Chondrocyte (in vitro differentiated cells): ENCODE measurements around the gene NPAS3. TPM values are rescaled to one million over a fixed set of nuclear protein-coding genes. Genes with fewer than 3 reads are reported as not detected.

Source experiments
- DNase-seq: peaks from one replicate; pipeline ENCODE4 v3.0.0; 2021; ENCODE audit warnings: mixed read lengths, low spot score
- H3K27ac Mint-ChIP-seq: one replicate; pipeline ENCODE4 v1.8.0; 2021; ENCODE audit warnings: mild to moderate bottlenecking, moderate library complexity, mixed read lengths; ENCODE audit not compliant: unreplicated experiment
- H3K27me3 Mint-ChIP-seq: 2 replicates; pipeline ENCODE4 v1.8.0; 2021; ENCODE audit warnings: low read depth, mixed read lengths
- H3K36me3 Mint-ChIP-seq: 2 replicates; pipeline ENCODE4 v1.8.0; 2021; ENCODE audit warnings: low read depth, mixed read lengths
- H3K4me1 Mint-ChIP-seq: 2 replicates; pipeline ENCODE4 v1.8.0; 2021; ENCODE audit warnings: low read depth, mild to moderate bottlenecking, mixed read lengths
- H3K4me3 Mint-ChIP-seq: one replicate; pipeline ENCODE4 v1.8.0; 2021; ENCODE audit warnings: mild to moderate bottlenecking, moderate library complexity, mixed read lengths; ENCODE audit not compliant: unreplicated experiment
- H3K9me3 Mint-ChIP-seq: 2 replicates; pipeline ENCODE4 v1.8.0; 2021; ENCODE audit warnings: low read depth, mixed read lengths
- CTCF ChIP-seq: fragments of 200-600 bp; sonication (generic); IDR thresholded peaks from 2 replicates; pipeline ENCODE4 v1.5.0; 2021; ENCODE audit warnings: antibody characterized with exemption, mild to moderate bottlenecking, moderate library complexity
- total RNA-seq: library from RNA; stranded (reverse); gene quantifications from 3 replicates; pipeline ENCODE4 v1.2.1, GENCODE V29; 2021

The NPAS3 gene
- total RNA-seq, 1 donor from 2014 or later, result 2.6 TPM

GRCh38 chr14:33061667-33062325 lies 123.1 kb downstream of the NPAS3 start:
- H3K27ac Mint-ChIP-seq, result no peak overlapping the region
- DNase-seq, result no peak
- H3K27me3 Mint-ChIP-seq, result no peaks in the 10 kb centered on the region
- no peak for TF ChIP-seq CTCF
- no peak overlapping the region for H3K4me3 Mint-ChIP-seq
- H3K9me3 Mint-ChIP-seq, result no peaks in the 10 kb centered on the region
- no peaks in the 10 kb centered on the region for H3K36me3 Mint-ChIP-seq
- H3K4me1 Mint-ChIP-seq, result no peaks in the 10 kb centered on the region

GRCh38 chr14:33062476-33062875 lies 123.8 kb downstream of the NPAS3 start:
- no peaks in the 10 kb centered on the region for H3K4me1 Mint-ChIP-seq
- no peak overlapping the region for H3K27ac Mint-ChIP-seq
- H3K9me3 Mint-ChIP-seq, result no peaks in the 10 kb centered on the region
- H3K27me3 Mint-ChIP-seq, result no peaks in the 10 kb centered on the region
- H3K36me3 Mint-ChIP-seq, result no peaks in the 10 kb centered on the region
- no peak overlapping the region for H3K4me3 Mint-ChIP-seq
- DNase-seq, result no peak
- no peak for TF ChIP-seq CTCF

GRCh38 chr14:33062881-33063280 lies 124.2 kb downstream of the NPAS3 start:
- DNase-seq, result no peak
- Mint-ChIP-seq H3K9me3 (no peaks in the 10 kb centered on the region), H3K36me3 (no peaks in the 10 kb centered on the region), H3K4me1 (no peaks in the 10 kb centered on the region), H3K27ac (no peak overlapping the region), H3K27me3 (no peaks in the 10 kb centered on the region), H3K4me3 (no peak overlapping the region)
- no peak for TF ChIP-seq CTCF

DNA sequence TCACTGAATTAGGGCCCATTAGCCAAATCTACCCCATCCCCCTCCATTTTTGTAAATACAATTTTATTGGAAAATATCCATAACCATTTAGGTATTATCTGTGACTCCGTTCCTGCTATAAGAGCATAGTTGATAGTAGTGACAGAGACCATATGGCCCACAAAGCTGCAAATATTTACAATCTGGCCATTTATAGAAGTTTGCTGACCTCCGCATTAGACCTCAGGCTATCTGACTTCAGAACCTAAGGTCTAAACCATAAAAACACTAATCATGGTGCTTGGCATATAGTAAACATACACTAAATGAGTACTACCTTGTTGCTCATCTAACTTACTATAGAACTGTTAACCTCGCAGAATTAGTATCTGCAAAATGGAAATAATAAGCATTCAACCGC lies 124.8 kb downstream of the NPAS3 start:
- no peaks in the 10 kb centered on the region for H3K9me3 Mint-ChIP-seq
- TF ChIP-seq CTCF, result no peak
- H3K4me3 Mint-ChIP-seq, result no peak overlapping the region
- DNase-seq, result no peak
- no peaks in the 10 kb centered on the region for H3K27me3 Mint-ChIP-seq
- H3K4me1 Mint-ChIP-seq, result no peaks in the 10 kb centered on the region
- H3K27ac Mint-ChIP-seq, result no peak overlapping the region
- no peaks in the 10 kb centered on the region for H3K36me3 Mint-ChIP-seq

GRCh38 chr14:33065634-33066033 lies 127.0 kb downstream of the NPAS3 start:
- no peak for TF ChIP-seq CTCF
- Mint-ChIP-seq H3K9me3 (no peaks in the 10 kb centered on the region), H3K4me3 (no peak overlapping the region), H3K36me3 (no peaks in the 10 kb centered on the region), H3K4me1 (no peaks in the 10 kb centered on the region), H3K27me3 (no peaks in the 10 kb centered on the region), H3K27ac (no peak overlapping the region)
- no peak for DNase-seq
